CD8-positive, alpha-beta memory T cell (primary cell): Measurements from ENCODE around the gene NID1. TPM values are rescaled to one million over a fixed set of nuclear protein-coding genes. Genes with fewer than 3 reads are reported as not detected.
"Not testable (repeated sequence)": the region's sequence is repeated elsewhere in the genome, so short reads cannot be mapped to it uniquely, and the experiment has no call there.

Experiments used
- CTCF ChIA-PET: fragments of 350-600 bp; sonication (Branson Sonifier 250); formaldehyde crosslinking; loops from one replicate; lab custom pipeline; 2021; ENCODE audit warnings: antibody characterized with exemption; lab: Charles Lee
- POLR2A ChIA-PET: fragments of 350-600 bp; sonication (Branson Sonifier 250); formaldehyde crosslinking; loops from one replicate; lab custom pipeline; 2021; ENCODE audit warnings: antibody characterized with exemption; lab: Charles Lee
- DNase-seq, 5 donors: peaks; one replicate each; pipeline versions ENCODE4 v3.0.0 to v3.0.0-alpha.2; 2020 to 2022; ENCODE audit warnings: mixed read lengths in 1 of 5
- H3K27ac ChIP-seq: one replicate; pipeline ENCODE4 v1.7.0; 2013; ENCODE audit warnings: low read depth, mild to moderate bottlenecking, low read length, moderate library complexity
- H3K27me3 ChIP-seq: 2 replicates; pipeline ENCODE4 v1.7.0; 2013; ENCODE audit warnings: low read length, mild to moderate bottlenecking; ENCODE audit not compliant: insufficient read depth, poor library complexity, severe bottlenecking
- H3K36me3 ChIP-seq: 2 replicates; pipeline ENCODE4 v1.7.0; 2013; ENCODE audit warnings: mild to moderate bottlenecking, low read length, moderate library complexity; ENCODE audit not compliant: insufficient read depth
- H3K4me1 ChIP-seq: 2 replicates; pipeline ENCODE4 v1.7.0; 2013; ENCODE audit warnings: mild to moderate bottlenecking, low read length, moderate library complexity; ENCODE audit not compliant: insufficient read depth
- H3K4me3 ChIP-seq: 2 replicates; pipeline ENCODE4 v1.7.0; 2013; ENCODE audit warnings: mild to moderate bottlenecking, low read length
- H3K9me3 ChIP-seq: 2 replicates; pipeline ENCODE4 v1.7.0; 2013; ENCODE audit warnings: mild to moderate bottlenecking, low read length
- H3K27ac Mint-ChIP-seq, 8 donors: one replicate each; pipeline ENCODE4 v1.8.0; 2020 to 2021; ENCODE audit warnings: mixed read lengths in 8 of 8, mild to moderate bottlenecking in 6 of 8, inconsistent platforms in 3 of 8, moderate library complexity in 3 of 8
- H3K27me3 Mint-ChIP-seq, 2 donors: one replicate each; pipeline ENCODE4 v1.8.0; 2020 to 2021; ENCODE audit warnings: mixed read lengths in 2 of 2, mild to moderate bottlenecking in 1 of 2, moderate library complexity in 1 of 2
- H3K36me3 Mint-ChIP-seq, 3 donors: one replicate each; pipeline ENCODE4 v1.8.0; 2020 to 2021; ENCODE audit warnings: mixed read lengths in 3 of 3, inconsistent platforms in 1 of 3, mild to moderate bottlenecking in 1 of 3
- H3K4me1 Mint-ChIP-seq, 3 donors: one replicate each; pipeline ENCODE4 v1.8.0; 2020 to 2021; ENCODE audit warnings: mixed read lengths in 3 of 3, inconsistent platforms in 1 of 3, mild to moderate bottlenecking in 1 of 3
- H3K4me3 Mint-ChIP-seq, 7 donors: one replicate each; pipeline ENCODE4 v1.8.0; 2020 to 2021; ENCODE audit warnings: mixed read lengths in 7 of 7, mild to moderate bottlenecking in 6 of 7, moderate library complexity in 4 of 7, inconsistent platforms in 2 of 7
- H3K9me3 Mint-ChIP-seq, 5 donors: one replicate each; pipeline ENCODE4 v1.8.0; 2020 to 2022; ENCODE audit warnings: mixed read lengths in 5 of 5, mild to moderate bottlenecking in 3 of 5, moderate library complexity in 2 of 5, inconsistent platforms in 1 of 5
- polyA plus RNA-seq: library from polyadenylated mRNA; unstranded; fragments of 300-500 nt; fragmentation: Illumina TruSeq; gene quantifications from one replicate; pipeline ENCODE4 v1.2.3, GENCODE V29; 2021
- total RNA-seq, 2 experiments: library from RNA; stranded (reverse); gene quantifications; one replicate each; pipeline ENCODE4 v1.2.3, GENCODE V29; 2021

The NID1 gene
- total and polyA plus RNA-seq, 3 experiments from 2014 or later, result 0.09 to 0.15 TPM; not detected in 1

GRCh38 chr1:235984041-235984825, 80.7 kb downstream of the NID1 start:
- Histone ChIP-seq H3K36me3 (no peaks in the 10 kb centered on the region), H3K27me3 (no peaks in the 10 kb centered on the region), H3K4me1 (no peaks in the 10 kb centered on the region), H3K27ac (no peak overlapping the region), H3K9me3 (no peaks in the 10 kb centered on the region), H3K4me3 (no peak overlapping the region)
- H3K27ac Mint-ChIP-seq, result no peak overlapping the region
- ChIA-PET POLR2A (no interaction called here), CTCF (interaction anchor here (2.8 kb wide), 1 partner anchor 12 kb away, joined by 18 read pairs; no protein-coding TSS in a partner anchor)
- DNase-seq, result no peak
- H3K9me3 Mint-ChIP-seq, result peaks cover 0 to 3% (median 2%) of the 10 kb centered on the region in 5 donors
- peaks cover 0 to 1% of the 10 kb centered on the region in 2 donors for H3K27me3 Mint-ChIP-seq
- no peaks in the 10 kb centered on the region for H3K4me1 Mint-ChIP-seq
- H3K36me3 Mint-ChIP-seq, result peaks cover 0 to 9% (median 0%) of the 10 kb centered on the region in 3 donors
- H3K4me3 Mint-ChIP-seq, result no peak overlapping the region

DNA sequence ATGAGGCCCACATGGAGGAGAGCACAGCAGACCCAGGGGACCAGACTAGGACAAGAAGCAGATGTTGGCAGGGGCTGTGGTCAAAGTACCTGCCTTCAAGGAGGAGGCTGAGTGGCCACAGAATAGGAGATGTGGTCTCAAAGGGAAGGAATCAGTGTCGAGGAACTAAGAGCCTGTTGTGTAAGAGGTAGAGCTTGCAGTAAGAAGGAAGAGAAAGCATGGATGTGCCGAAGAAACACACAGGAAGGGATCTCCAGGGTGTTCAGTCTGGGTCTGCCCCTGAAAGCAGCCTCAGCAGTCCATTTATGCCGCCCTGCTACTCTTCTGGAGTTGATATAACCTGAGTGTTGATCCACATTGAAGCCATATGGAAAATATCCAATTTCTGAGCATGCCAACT, 83.9 kb downstream of the NID1 start:
- no peaks in the 10 kb centered on the region for H3K9me3 Mint-ChIP-seq
- H3K4me1 Mint-ChIP-seq, result no peaks in the 10 kb centered on the region
- ChIA-PET CTCF (interaction anchor here (1.4 to 1.6 kb wide), 2 partner anchors 9 to 27 kb away, joined by 3 to 5 read pairs; no protein-coding TSS in a partner anchor), POLR2A (no interaction called here)
- H3K4me3 ChIP-seq, result no peak overlapping the region
- H3K27ac Mint-ChIP-seq, result peak overlapping the region in 1 of 8 donors; percentile 30
- H3K27me3 Mint-ChIP-seq, result no peaks in the 10 kb centered on the region
- H3K36me3 ChIP-seq, result no peaks in the 10 kb centered on the region
- no peak overlapping the region for H3K27ac ChIP-seq
- peaks cover 0 to 3% (median 0%) of the 10 kb centered on the region in 3 donors for H3K36me3 Mint-ChIP-seq
- no peak overlapping the region for H3K4me3 Mint-ChIP-seq
- no peaks in the 10 kb centered on the region for H3K27me3 ChIP-seq
- H3K4me1 ChIP-seq, result no peaks in the 10 kb centered on the region
- DNase-seq, result no peak
- H3K9me3 ChIP-seq, result no peaks in the 10 kb centered on the region

- ChIA-PET CTCF (interaction anchor here (1.4 kb wide), 1 partner anchor 8 kb away, joined by 5 read pairs; no protein-coding TSS in a partner anchor), POLR2A (no interaction called here)
- Histone ChIP-seq H3K27me3 (no peaks in the 10 kb centered on the region), H3K4me3 (no peak overlapping the region), H3K4me1 (no peaks in the 10 kb centered on the region), H3K27ac (no peak overlapping the region), H3K36me3 (no peaks in the 10 kb centered on the region), H3K9me3 (no peaks in the 10 kb centered on the region)
- Mint-ChIP-seq H3K4me3 (no peak overlapping the region), H3K9me3 (no peaks in the 10 kb centered on the region), H3K4me1 (no peaks in the 10 kb centered on the region), H3K27ac (no peak overlapping the region), H3K27me3 (no peaks in the 10 kb centered on the region), H3K36me3 (no peaks in the 10 kb centered on the region)
- no peak for DNase-seq
Measured at GRCh38 chr1:235979716-235980333, 85.1 kb downstream of the NID1 start.

DNA sequence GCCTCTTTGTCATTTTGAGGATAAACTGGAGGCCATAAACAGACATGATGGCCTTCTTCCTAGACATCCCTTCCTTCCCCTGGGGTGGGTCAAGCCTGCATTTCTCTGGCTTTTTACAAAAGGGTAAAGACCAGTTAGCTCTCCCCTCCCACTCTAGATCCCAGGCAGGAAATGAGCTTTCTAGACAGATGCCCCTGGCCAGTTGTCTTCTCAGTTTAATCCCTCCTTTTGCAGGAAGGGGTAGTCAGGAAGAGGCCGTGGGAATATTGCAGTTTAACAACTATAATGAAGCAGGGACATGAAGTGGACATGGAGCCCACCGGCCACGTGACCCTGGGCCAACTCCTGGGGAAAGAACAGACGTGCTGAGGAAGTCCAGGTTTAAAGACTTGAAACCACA, 85.7 kb downstream of the NID1 start:
- Histone ChIP-seq H3K4me1 (no peaks in the 10 kb centered on the region), H3K4me3 (no peak overlapping the region), H3K9me3 (no peaks in the 10 kb centered on the region), H3K36me3 (no peaks in the 10 kb centered on the region), H3K27ac (no peak overlapping the region), H3K27me3 (no peaks in the 10 kb centered on the region)
- Mint-ChIP-seq H3K4me1 (no peaks in the 10 kb centered on the region), H3K9me3 (no peaks in the 10 kb centered on the region), H3K36me3 (no peaks in the 10 kb centered on the region), H3K4me3 (no peak overlapping the region), H3K27ac (no peak overlapping the region), H3K27me3 (no peaks in the 10 kb centered on the region)
- POLR2A ChIA-PET, result no interaction called here
- CTCF ChIA-PET, result no interaction called here
- no peak for DNase-seq

DNA sequence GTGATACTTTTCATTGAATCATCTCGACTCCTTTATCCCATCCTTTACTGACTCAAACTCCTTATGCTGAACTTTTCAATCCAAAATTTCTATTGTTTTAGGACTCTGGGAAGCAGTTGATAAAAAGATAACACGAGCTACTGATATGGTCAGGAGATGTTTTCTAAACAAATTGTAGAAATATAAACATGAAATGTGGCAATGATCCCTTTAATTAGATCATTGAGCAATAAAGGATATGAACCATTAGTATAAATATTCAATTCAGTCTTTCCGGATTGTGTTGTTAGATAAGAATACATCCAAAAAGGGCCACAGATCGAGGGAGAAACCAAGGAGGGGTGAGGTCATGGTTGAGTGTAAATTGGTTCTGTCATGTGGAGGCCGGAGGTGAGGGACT, 88.4 kb downstream of the NID1 start:
- Mint-ChIP-seq H3K27ac (no peak overlapping the region), H3K9me3 (no peaks in the 10 kb centered on the region), H3K27me3 (no peaks in the 10 kb centered on the region), H3K4me3 (no peak overlapping the region), H3K36me3 (no peaks in the 10 kb centered on the region), H3K4me1 (peaks cover 10 to 11% (median 11%) of the 10 kb centered on the region in 3 donors)
- ChIA-PET POLR2A (no interaction called here), CTCF (no interaction called here)
- DNase-seq, result no peak
- Histone ChIP-seq H3K27me3 (no peaks in the 10 kb centered on the region), H3K9me3 (no peaks in the 10 kb centered on the region), H3K4me3 (no peak overlapping the region), H3K36me3 (no peaks in the 10 kb centered on the region), H3K27ac (no peak overlapping the region), H3K4me1 (peaks cover 8% of the 10 kb centered on the region)

- no peak overlapping the region for H3K4me3 Mint-ChIP-seq
- CTCF ChIA-PET, result interaction anchor here (1.5 to 4.6 kb wide), 3 partner anchors 23 to 470 kb away, joined by 3 to 54 read pairs (median 3); partner anchors contain the start of genes B3GALNT2 and LYST
- H3K27ac ChIP-seq, result no peak overlapping the region
Measured at GRCh38 chr1:235974616-235975015, 90.3 kb downstream of the NID1 start.

GRCh38 chr1:235972691-235973090, 92.2 kb downstream of the NID1 start:
- H3K27me3 Mint-ChIP-seq, H3K36me3 ChIP-seq, DNase-seq, H3K9me3 ChIP-seq, H3K27ac ChIP-seq, H3K9me3 Mint-ChIP-seq, H3K4me3 ChIP-seq, H3K27me3 ChIP-seq, H3K36me3 Mint-ChIP-seq: not testable (repeated sequence)
- peaks cover 10% of the 10 kb centered on the region for H3K4me1 ChIP-seq
- ChIA-PET POLR2A (interaction anchor here (0.6 to 2.9 kb wide), 4 partner anchors 27 to 248 kb away, joined by 4 to 23 read pairs (median 6); partner anchors contain the start of gene LYST), CTCF (interaction anchor here (0.6 to 4.6 kb wide), 35 partner anchors 10 to 476 kb away, joined by 3 to 71 read pairs (median 9); partner anchors contain the start of genes B3GALNT2, LYST and NID1)
- H3K4me3 Mint-ChIP-seq, result peak overlapping the region in 1 of 7 donors; percentile 79
- H3K27ac Mint-ChIP-seq, result peak overlapping the region in 5 of 8 donors; percentile 73 to 90 (median 89)
- peaks cover 14 to 17% (median 16%) of the 10 kb centered on the region in 3 donors for H3K4me1 Mint-ChIP-seq

More at GRCh38 chr1:235974616-235975015, 90.3 kb downstream of the NID1 start:
- DNase-seq, result no peak
- Histone ChIP-seq H3K9me3 (no peaks in the 10 kb centered on the region), H3K4me1 (peaks cover 10% of the 10 kb centered on the region), H3K27me3 (no peaks in the 10 kb centered on the region), H3K4me3 (no peak overlapping the region), H3K36me3 (no peaks in the 10 kb centered on the region)
- Mint-ChIP-seq H3K27ac (peak overlapping the region in 1 of 8 donors; percentile 68), H3K27me3 (no peaks in the 10 kb centered on the region), H3K4me1 (peaks cover 14 to 17% (median 16%) of the 10 kb centered on the region in 3 donors), H3K9me3 (no peaks in the 10 kb centered on the region), H3K36me3 (no peaks in the 10 kb centered on the region)
- POLR2A ChIA-PET, result no interaction called here
